Caco-2 (cell line): ENCODE results near the gene KCNV2. TPM values are rescaled to one million over a fixed set of nuclear protein-coding genes. Genes with fewer than 3 reads are reported as not detected.

Experiments used
- Bru-seq: library from RNA; stranded (reverse); fragments of 400-500 nt; gene quantifications from one replicate; lab custom pipeline; 2021; lab: Mats Ljungman, UMichigan
- BruChase-seq, 2 experiments: library from RNA; stranded (reverse); fragments of 400-500 nt; gene quantifications; one replicate each; lab custom pipeline; 2021; lab: Mats Ljungman, UMichigan
- BruUV-seq: library from RNA; stranded (reverse); fragments of 400-500 nt; replicated peaks from 2 replicates; lab custom pipeline; 2021; lab: Mats Ljungman, UMichigan
- CTCF ChIA-PET: fragments of 300-600 bp; sonication (Branson Sonifier 250); formaldehyde crosslinking; loops from one replicate; lab custom pipeline; 2022; ENCODE audit warnings: antibody characterized with exemption; lab: Charles Lee
- POLR2A ChIA-PET: fragments of 300-600 bp; sonication (Branson Sonifier 250); formaldehyde crosslinking; loops from one replicate; lab custom pipeline; 2022; ENCODE audit warnings: antibody characterized with exemption; lab: Charles Lee
- DNase-seq, 2 experiments: peaks; one replicate each; pipeline versions ENCODE4 v3.0.0 to v3.0.0-alpha.2; 2020 to 2022
- H3K27me3 ChIP-seq: replicated peaks from 2 replicates; pipeline ENCODE4 v1.6.0; 2011; ENCODE audit warnings: low read length; ENCODE audit not compliant: control insufficient read depth, insufficient read depth
- H3K36me3 ChIP-seq: 2 replicates; pipeline ENCODE4 v1.5.1; 2011; ENCODE audit warnings: low read length; ENCODE audit not compliant: control insufficient read depth, insufficient read depth
- H3K4me1 ChIP-seq: fragments of 250-450 bp; sonication (Bioruptor Pico); 2 replicates; pipeline ENCODE4 v1.5.1; 2020; ENCODE audit warnings: mild to moderate bottlenecking
- H3K4me3 ChIP-seq: 2 replicates; pipeline ENCODE4 v1.5.1; 2011; ENCODE audit warnings: low read depth, mild to moderate bottlenecking, control low read depth, low read length
- H3K9me3 ChIP-seq: fragments of 250-450 bp; sonication (Bioruptor Pico); 2 replicates; pipeline ENCODE4 v1.5.1; 2020; ENCODE audit warnings: mild to moderate bottlenecking, moderate library complexity
- H3K27ac Mint-ChIP-seq: one replicate; pipeline ENCODE4 v1.8.0; 2022; ENCODE audit warnings: mixed read lengths; ENCODE audit not compliant: unreplicated experiment
- H3K27me3 Mint-ChIP-seq: one replicate; pipeline ENCODE4 v1.8.0; 2022; ENCODE audit warnings: mixed read lengths; ENCODE audit not compliant: insufficient read depth, unreplicated experiment
- H3K36me3 Mint-ChIP-seq: one replicate; pipeline ENCODE4 v1.8.0; 2022; ENCODE audit warnings: mild to moderate bottlenecking, mixed read lengths; ENCODE audit not compliant: insufficient read depth, unreplicated experiment
- H3K4me1 Mint-ChIP-seq: one replicate; pipeline ENCODE4 v1.8.0; 2022; ENCODE audit warnings: low read depth, mixed read lengths; ENCODE audit not compliant: unreplicated experiment
- H3K4me3 Mint-ChIP-seq: one replicate; pipeline ENCODE4 v1.8.0; 2022; ENCODE audit warnings: mild to moderate bottlenecking, moderate library complexity, mixed read lengths; ENCODE audit not compliant: unreplicated experiment
- H3K9me3 Mint-ChIP-seq: one replicate; pipeline ENCODE4 v1.8.0; 2022; ENCODE audit warnings: mixed read lengths; ENCODE audit not compliant: unreplicated experiment
- intact Hi-C: fragments of 100-400 bp; cut with micrococcal nuclease; formaldehyde crosslinking; loops from one replicate; pipeline ENCODE4 v1.10.0; 2022; ENCODE audit not compliant: unreplicated experiment
- long read RNA-seq: library from polyadenylated mRNA; stranded (forward); transcript quantifications from one replicate; pipeline ENCODE4 v2.0.0, GENCODE V29; 2022
- total RNA-seq: library from RNA; stranded (reverse); gene quantifications from 2 replicates; pipeline ENCODE4 v1.2.3, GENCODE V29; 2022
- TF ChIP-seq, protein P1 (sequence below), 2 experiments: fragments of 200-600 bp in 1 of 2; IDR thresholded peaks; 1 replicate in 1 of 2; 2 replicates in 1 of 2; pipeline versions ENCODE4 v1.5.1 to v1.8.0; 2011 to 2022; ENCODE audit warnings: antibody characterized with exemption in 1 of 2, control low read depth in 1 of 2, inconsistent platforms in 1 of 2, low read depth in 1 of 2, low read length in 1 of 2, mild to moderate bottlenecking in 1 of 2, moderate library complexity in 1 of 2; ENCODE audit not compliant: insufficient read depth in 1 of 2, severe bottlenecking in 1 of 2, unreplicated experiment in 1 of 2

Gene KCNV2
- total RNA-seq = not detected in 2 replicates
- percentile 6 among the genes with signal in this experiment for Bru-seq, nascent RNA
- not detected for BruChase-seq, experiment 1, labeled RNA remaining after a 2-hour chase
- BruChase-seq, experiment 2, labeled RNA remaining after a 6-hour chase = not detected
- long read RNA-seq, partial matches to known transcripts = 0 of 2 reads
- long read RNA-seq, other reads (novel, unspliced or antisense) = 2 of 2 reads

DNA sequence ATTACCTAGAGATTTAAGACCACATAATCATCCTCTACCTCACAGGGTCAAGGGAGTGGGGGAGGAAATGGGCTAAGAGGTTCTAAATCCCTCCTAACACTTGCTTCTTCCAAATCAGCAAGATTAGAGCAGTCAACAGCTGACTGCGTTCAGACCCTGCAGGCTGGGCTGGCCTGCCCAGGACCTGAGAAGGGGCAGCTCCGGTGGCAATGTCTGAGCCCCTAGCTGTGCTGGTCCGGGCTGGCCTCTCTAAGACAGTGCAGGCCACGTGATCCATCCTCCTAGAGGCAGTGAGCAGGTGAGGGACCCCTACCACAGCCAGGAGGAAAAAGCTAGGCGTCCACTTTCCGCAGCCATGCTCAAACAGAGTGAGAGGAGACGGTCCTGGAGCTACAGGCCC lies at the start of gene KCNV2:
TSS of gene KCNV2 (plus strand) at position 126 of the 400 bp plus-strand sequence. CDS start at position 356, 230 bp downstream.
- POLR2A ChIA-PET = no interaction called here

DNA sequence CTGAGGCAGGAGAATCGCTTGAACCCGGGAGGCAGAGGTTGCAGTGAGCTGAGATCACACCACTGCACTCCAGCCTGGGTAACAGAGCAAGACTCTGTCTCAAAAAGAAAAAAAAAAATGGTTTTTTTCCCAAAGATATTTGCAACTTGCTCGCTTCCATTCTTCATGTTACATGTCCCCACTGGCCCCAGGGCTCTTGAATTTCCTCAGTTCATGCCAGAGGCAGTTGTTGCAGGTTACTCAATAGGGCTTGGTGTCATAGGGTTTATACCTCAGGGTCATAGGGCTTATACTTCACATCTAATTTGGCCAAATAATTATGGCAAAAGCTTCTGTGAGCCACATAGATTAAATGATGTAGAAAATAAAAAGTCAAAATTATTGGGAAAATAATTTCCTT lies 44.1 kb upstream of the KCNV2 start:
- H3K4me1 ChIP-seq = no peaks in the 10 kb centered on the region
- Mint-ChIP-seq H3K4me3 (no peak overlapping the region), H3K27me3 (no peaks in the 10 kb centered on the region), H3K9me3 (no peaks in the 10 kb centered on the region), H3K27ac (no peak overlapping the region), H3K4me1 (no peaks in the 10 kb centered on the region), H3K36me3 (no peaks in the 10 kb centered on the region)
- intact Hi-C loops = no loop called here
- no peaks in the 10 kb centered on the region for H3K9me3 ChIP-seq
- CTCF ChIA-PET = no interaction called here
- no peak overlapping the region for H3K4me3 ChIP-seq
- BruUV-seq = no TSS peak
- no peaks in the 10 kb centered on the region for H3K27me3 ChIP-seq
- TF ChIP-seq, protein P1, sequence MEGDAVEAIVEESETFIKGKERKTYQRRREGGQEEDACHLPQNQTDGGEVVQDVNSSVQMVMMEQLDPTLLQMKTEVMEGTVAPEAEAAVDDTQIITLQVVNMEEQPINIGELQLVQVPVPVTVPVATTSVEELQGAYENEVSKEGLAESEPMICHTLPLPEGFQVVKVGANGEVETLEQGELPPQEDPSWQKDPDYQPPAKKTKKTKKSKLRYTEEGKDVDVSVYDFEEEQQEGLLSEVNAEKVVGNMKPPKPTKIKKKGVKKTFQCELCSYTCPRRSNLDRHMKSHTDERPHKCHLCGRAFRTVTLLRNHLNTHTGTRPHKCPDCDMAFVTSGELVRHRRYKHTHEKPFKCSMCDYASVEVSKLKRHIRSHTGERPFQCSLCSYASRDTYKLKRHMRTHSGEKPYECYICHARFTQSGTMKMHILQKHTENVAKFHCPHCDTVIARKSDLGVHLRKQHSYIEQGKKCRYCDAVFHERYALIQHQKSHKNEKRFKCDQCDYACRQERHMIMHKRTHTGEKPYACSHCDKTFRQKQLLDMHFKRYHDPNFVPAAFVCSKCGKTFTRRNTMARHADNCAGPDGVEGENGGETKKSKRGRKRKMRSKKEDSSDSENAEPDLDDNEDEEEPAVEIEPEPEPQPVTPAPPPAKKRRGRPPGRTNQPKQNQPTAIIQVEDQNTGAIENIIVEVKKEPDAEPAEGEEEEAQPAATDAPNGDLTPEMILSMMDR (IDR thresholded peaks at IDR 0.05; ENCODE audit: insufficient read depth in 1 of 2, low read depth in 1 of 2, low read length in 1 of 2, severe bottlenecking in 1 of 2, unreplicated experiment in 1 of 2) = no peak
- no peaks in the 10 kb centered on the region for H3K36me3 ChIP-seq
- no peak for DNase-seq
- POLR2A ChIA-PET = no interaction called here

More for the DNA sequence above, at the start of gene KCNV2:
- intact Hi-C loops = no loop called here
- no peaks in the 10 kb centered on the region for H3K36me3 ChIP-seq
- no peak within 1 kb of the TSS for H3K27ac Mint-ChIP-seq
- H3K4me1 Mint-ChIP-seq = no peaks in the 10 kb centered on the region
- H3K4me3 ChIP-seq = no peak within 1 kb of the TSS
- CTCF ChIA-PET = no interaction called here
- DNase-seq = no peak
- no TSS peak for BruUV-seq
- peaks cover 17% of the 10 kb centered on the region for H3K4me1 ChIP-seq
- no peaks in the 10 kb centered on the region for H3K27me3 Mint-ChIP-seq
- no peaks in the 10 kb centered on the region for H3K27me3 ChIP-seq
- TF ChIP-seq, protein P1 (IDR thresholded peaks at IDR 0.05; ENCODE audit: insufficient read depth in 1 of 2, low read depth in 1 of 2, low read length in 1 of 2, severe bottlenecking in 1 of 2, unreplicated experiment in 1 of 2) = no peak
- no peak within 1 kb of the TSS for H3K4me3 Mint-ChIP-seq
- no peaks in the 10 kb centered on the region for H3K36me3 Mint-ChIP-seq
- peaks cover 2% of the 10 kb centered on the region; the same call in 1 of the 2 replicates for H3K9me3 ChIP-seq
- peaks cover 9% of the 10 kb centered on the region for H3K9me3 Mint-ChIP-seq

DNA sequence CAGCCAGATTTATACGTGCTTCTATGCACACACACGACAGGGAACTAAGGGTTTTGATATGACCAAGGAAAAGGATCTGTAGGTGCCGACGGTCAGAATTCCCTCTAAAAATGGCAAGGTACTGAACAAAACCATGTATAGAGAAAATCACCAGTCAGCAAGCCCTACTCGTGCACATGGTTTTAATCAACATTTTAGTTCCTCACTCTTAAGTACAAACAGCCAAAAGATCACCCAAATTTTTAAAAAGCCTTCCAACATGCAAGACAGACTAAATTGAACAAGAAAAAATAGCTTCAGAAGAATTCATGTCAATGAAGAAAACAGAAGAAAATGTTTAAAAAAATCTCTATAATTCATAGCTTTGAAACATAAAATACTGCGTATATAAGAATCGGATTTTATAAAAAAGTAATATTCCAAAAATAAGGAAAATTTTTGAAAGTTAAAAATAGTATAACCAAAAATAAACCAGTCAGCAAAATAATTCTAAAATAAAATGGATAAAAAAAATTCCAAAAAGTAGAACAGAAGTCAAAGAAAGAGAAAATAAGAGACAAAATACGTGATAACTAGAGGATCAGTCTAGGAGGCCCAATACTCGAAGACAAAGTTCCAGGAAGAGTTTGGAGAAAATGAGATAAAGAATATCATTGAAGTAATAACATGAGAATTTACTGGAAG lies 43.0 kb upstream of the KCNV2 start:
- Mint-ChIP-seq H3K9me3 (no peaks in the 10 kb centered on the region), H3K4me3 (no peak overlapping the region), H3K4me1 (no peaks in the 10 kb centered on the region), H3K36me3 (no peaks in the 10 kb centered on the region), H3K27ac (no peak overlapping the region), H3K27me3 (no peaks in the 10 kb centered on the region)
- no peaks in the 10 kb centered on the region for H3K36me3 ChIP-seq
- ChIA-PET CTCF (no interaction called here), POLR2A (no interaction called here)
- DNase-seq = no peak
- no peaks in the 10 kb centered on the region for H3K27me3 ChIP-seq
- TF ChIP-seq, protein P1 (IDR thresholded peaks at IDR 0.05; ENCODE audit: insufficient read depth in 1 of 2, low read depth in 1 of 2, low read length in 1 of 2, severe bottlenecking in 1 of 2, unreplicated experiment in 1 of 2) = no peak
- BruUV-seq = no TSS peak
- intact Hi-C loops = no loop called here
- no peak overlapping the region for H3K4me3 ChIP-seq
- H3K4me1 ChIP-seq = no peaks in the 10 kb centered on the region
- no peaks in the 10 kb centered on the region for H3K9me3 ChIP-seq
